GM21825 (cell line): ENCODE data around the gene ZNF471.
A peak's percentile ranks its signal among the peaks of the same experiment; 100 is the strongest.

Experiments
- ATAC-seq: cut with Tn5 transposase; IDR thresholded peaks from one replicate; pipeline ENCODE4 v1.9.1; 2021; ENCODE audit warnings: mild to moderate bottlenecking, moderate library complexity; ENCODE audit not compliant: unreplicated experiment

ZNF471 gene

DNA sequence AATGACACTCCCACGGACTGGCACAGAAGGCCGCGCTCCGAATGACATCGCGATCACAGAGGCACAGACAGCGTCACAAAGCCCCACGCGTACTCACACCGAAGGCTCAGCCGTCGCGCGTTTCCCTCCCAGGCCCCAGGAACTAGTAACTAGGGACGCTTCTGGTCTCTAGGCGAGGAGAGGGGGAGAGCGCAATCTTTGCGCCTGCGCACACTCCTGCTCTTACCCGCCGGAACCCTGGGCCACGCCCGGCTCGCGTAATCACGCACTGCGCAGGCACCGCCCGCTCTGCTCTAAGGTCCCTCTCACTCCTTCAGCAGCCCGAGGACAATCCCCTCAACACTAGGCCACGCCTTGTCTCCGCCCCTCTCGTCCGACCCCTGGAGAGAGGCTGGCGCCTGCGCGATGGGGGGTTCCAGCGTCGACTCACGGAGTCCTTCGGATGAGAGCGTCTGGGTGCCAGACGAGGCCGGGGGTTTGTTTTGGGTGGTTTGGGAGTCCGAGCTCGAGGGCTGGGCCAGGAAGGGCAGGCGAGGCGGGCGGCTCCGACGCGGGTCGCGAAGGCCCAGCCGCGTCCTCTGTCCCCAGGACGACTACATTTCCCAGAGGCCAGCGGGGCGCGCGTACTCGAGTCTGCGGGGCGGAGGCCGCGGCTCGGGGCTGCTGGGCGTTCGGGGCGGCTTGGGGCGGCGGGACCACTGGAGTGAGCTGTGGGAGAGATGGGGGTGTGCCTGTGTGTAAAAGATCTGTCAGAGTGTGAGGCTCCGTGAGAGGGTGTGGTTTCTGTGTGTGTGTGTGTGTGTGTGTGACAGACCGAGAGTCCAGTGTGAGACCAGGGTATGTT is at the start of gene ZNF471:
ZNF471 (plus strand) TSS at position 410 of the 844 bp plus-strand sequence. CDS start 3,717 bp downstream, outside the sequence.
- no peak for ATAC-seq

DNA sequence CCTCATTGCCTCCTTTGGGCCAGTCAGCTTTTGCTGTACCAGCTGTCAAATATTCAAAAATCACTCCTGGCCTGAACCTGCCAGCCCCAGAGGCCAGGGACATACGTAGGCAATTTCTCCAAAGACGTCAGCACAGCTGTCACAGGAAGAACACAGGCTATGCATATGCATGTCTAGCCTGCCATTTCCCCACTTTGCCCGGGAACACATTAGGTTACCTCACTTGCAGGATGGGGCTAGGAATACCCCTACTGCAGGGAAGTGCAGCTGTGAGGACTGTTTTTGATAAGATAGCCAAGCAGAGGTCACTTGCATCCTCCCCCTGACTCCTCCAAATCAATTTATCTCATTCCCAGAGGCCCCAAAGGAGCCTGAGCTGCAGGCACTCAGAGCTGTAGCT is 33.3 kb upstream of the ZNF471 start:
- ATAC-seq, result no peak

DNA sequence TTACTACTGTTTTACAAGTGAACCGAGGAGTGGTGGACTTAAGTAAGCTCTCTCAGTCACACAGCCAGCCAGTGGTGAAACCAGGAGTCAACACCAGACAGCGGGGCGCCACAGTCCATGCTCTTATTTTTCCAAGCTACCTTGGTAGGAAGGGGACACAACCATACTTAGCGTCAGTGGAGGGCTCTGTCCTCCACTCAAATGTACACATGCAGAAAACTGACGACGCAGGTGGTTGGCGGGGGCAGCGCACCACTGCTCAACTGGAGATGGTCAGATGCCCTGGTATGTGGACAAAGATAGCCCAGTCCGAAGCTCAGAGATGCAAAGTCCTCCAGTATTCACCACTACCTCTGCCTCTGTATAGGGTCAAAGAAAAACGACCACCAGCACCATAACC is 31.6 kb upstream of the ZNF471 start:
- ATAC-seq, result no peak

DNA sequence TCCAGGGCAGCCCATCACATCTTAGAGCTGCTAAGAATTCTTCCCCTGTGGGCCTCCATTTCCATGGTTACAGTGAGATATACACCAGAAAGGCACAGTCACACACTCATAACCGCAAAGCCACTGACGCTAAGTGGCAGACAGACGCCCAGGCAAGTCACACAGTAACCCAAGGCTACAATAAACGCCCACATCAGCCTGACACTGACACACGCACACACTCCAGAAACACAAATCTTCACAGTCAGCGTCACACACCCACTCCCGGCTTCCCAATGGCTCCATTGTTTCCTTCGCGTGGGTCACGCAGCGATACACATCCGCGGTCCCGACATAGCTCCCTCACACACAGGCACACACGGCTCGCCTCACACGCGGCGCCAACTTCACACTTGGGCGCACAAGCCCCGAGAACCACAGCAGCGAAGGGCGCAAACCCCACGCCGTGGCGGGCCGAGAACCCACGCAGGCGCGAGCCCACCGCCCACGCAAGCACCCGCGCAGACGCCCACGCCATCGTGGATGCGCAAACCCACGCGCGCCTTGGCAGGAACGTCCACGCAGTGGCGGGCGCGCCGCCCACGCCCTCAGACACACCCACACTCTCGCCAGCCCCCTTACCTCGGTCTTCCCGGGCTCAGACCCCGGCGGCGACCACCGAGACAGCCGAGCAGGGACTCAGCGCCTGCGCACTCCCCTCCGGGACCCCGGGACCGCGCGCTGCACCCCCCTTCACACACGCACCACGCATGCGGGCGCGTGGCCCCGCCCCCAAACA is 30.8 kb upstream of the ZNF471 start, which contains the start of gene ZNF667:
ZNF667 (minus strand) TSS at position 695 of the 778 bp plus-strand sequence. CDS start 14,975 bp downstream, outside the sequence.
- no peak for ATAC-seq

DNA sequence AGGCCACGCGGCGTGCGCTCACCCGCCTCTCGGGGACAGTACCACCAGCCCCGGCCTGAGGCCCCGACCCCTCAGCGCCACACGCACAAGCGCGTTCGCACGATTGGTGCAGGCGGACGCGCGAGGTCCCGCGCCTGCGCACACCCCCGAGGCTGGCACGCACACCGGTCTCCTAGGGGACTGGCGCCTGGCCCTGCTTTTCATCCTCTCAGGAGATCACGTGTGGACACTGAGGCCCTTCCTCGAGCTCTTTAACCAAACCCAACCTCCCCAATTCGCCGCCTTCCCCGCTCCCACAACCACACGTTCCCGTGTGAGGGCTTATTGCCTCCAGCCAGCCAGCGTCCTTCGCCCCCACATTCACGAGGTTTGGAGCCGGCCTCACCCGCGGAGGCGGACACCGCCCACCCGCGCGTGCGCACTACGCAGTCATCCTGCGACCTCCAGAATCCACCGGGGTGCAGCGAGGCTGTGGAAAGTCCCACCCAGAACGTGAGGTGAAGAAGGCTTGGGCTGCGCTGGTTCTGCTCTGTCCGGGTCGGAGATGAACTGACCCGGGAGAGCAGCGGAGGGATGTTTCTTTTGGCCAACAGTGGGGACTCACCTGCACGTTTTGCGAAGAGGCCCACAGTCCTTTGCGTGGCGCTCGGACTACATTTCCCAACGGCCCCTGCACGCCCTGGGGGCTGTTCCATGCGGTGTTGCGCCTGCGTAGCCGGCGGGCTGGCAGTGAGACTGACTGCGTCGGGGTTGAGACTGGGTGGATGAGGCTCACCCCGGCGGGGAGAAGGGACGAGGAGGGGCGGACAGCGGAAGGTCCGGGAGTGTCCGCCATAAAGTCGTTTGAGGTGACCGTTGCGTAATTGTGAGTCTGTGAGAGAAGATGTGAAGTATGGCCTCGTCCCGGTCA is 30.0 kb upstream of the ZNF471 start:
- no peak for ATAC-seq

- ATAC-seq, result no peak
Measured at GRCh38 chr19:56491399-56491798, 16.3 kb upstream of the ZNF471 start.

DNA sequence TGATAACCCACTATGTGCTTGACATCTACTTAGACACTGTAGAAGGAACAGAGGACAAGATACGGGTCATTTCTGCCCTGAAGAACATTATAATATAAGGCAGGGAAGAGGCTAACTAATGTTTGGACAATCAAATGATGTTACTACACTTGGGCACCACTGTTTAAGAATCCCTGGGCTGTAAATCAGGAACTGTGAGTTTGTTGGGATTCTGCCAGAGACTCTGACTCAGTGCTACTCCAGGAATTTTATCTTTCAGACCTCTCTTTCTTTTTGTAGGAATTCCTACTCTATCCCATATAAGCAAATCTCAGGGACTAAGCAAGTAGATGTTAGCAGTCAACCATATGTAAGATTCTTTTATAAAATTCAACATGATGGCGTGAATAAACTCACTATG is 3.1 kb upstream of the ZNF471 start:
- ATAC-seq, result no peak

DNA sequence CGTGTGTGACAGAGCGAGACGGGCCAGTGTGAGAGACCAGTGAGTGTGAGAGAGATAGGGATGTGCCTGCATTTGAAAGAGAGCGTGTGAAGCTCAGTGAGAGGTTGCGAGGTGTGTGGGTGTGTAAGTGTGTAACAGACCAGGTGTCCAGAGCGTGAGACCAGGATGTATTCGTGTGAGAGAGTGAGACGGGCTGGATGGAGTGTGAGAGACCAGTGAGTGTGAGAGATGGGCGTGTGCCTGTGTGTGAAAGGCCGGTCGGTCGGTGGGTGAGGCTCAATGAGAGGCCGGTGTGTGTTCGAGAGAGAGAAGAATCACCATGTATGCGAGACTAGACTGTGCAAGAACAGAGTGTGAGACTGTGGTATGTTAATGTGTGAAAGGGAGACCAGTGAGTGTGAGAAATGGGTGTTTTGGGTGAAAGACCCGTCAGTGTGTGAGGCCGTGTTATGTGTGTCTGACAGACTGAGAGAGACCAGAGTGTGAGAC is 679 bp downstream of the ZNF471 start:
- no peak for ATAC-seq

DNA sequence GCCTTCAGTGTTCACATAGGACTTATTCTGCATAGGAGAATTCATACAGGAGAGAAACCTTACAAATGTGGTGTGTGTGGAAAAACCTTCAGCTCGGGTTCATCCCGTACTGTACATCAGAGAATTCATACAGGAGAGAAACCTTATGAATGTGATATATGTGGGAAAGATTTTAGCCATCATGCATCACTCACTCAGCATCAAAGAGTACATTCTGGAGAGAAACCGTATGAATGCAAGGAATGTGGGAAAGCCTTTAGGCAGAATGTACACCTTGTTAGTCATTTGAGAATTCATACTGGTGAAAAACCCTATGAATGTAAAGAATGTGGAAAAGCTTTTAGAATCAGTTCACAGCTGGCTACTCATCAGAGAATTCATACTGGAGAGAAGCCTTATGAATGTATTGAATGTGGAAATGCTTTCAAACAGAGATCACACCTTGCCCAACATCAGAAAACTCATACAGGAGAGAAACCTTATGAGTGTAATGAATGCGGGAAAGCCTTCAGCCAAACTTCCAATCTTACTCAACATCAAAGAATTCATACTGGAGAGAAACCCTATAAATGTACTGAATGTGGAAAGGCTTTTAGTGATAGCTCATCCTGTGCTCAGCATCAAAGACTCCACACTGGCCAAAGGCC is 17.7 kb downstream of the ZNF471 start:
- no peak for ATAC-seq

DNA sequence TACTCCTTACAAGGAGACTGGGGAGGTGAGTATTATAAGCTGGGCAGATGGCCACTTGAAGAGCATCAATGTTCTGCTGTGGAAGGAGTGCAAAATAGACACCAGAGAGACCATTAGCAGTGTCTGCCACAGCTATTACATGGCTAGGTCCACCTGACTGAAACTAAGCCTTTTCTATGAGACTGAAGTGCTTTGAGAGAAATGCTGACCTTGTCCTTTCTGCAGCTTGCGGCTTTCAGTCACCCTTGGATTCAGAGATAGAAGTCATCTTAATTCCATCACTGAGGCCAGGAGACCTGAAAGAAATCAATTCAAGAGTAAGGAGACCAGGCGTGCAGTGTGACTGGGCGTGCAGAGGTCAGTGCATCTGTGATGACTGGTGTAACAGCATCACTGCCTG is 29.8 kb downstream of the ZNF471 start:
- no peak for ATAC-seq

DNA sequence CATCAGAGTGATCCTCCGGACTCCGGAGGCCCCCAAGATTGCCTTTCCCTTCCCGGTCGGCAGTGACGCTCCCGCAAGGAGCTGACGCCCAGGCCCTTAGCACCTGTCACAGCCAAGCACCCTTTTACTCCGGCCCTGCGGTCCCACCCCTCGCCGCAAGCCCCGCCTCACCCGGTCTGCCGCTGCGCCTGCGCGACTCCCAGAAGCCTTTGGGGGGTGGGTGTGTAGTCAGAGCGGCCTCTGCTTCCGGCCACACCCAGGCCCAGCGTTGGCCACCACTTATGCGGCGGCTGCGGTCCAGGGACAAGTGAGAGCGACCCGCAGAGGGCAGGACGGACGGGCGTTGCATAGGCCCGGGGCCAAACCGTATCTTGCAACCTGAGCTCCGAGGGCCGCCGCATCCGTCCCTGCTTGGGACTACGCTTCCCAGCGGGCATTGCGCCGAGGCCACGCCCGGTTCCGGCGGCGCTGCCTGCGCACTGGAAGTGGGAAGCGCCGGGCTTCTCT is 30.7 kb downstream of the ZNF471 start:
- peak; percentile 83 for ATAC-seq

GRCh38 chr19:56538761-56539263 is 31.2 kb downstream of the ZNF471 start, which contains the start of gene ZFP28:
Gene ZFP28, plus strand, starts transcription at chr19:56538948. Its CDS starts 71 bp downstream, at chr19:56539019.
- ATAC-seq, result peak; percentile 47

- ATAC-seq, result no peak
Measured at GRCh38 chr19:56543776-56544175, 36.1 kb downstream of the ZNF471 start.

GRCh38 chr19:56547535-56547934 is 39.9 kb downstream of the ZNF471 start:
- ATAC-seq, result no peak

- ATAC-seq, result no peak
Measured at GRCh38 chr19:56554272-56554869, 46.7 kb downstream of the ZNF471 start.

DNA sequence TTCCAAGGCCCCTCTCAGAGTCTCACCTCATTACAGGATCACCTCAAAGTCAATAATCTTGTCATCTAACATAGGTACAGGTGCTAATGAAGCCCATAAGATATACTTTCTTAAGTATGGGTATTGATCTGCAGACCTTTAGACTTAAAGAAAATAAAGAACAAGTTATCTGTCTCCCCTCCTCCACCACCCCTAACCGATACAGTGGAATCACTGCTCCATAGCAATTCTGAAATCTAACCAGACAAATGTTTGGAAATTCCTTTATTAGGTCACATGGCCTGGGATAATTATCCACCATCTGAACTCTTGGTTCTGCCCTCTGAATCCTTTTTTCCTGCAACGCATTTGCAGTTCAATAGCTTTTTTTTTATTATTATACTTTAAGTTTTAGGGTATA is 55.1 kb downstream of the ZNF471 start:
- ATAC-seq, result no peak

DNA sequence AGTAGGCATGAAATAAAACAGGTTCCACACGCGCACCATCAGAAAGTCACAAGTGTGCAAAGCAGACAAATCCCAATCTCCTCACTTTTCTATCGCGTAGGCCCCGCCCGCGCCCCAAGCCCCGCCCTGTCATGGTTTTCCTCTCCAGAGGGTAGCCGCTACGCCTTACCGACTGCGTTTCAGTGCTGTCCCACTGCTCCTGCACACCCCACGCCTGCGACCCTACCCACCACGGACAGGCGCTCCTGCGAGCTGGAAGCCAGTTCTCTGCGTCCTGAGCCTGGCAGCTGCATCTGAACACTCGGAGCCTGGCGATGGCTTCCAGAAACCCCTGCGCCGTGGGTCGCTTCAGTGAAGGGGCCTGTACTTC is 59.2 kb downstream of the ZNF471 start:
- ATAC-seq, result peak; percentile 31

DNA sequence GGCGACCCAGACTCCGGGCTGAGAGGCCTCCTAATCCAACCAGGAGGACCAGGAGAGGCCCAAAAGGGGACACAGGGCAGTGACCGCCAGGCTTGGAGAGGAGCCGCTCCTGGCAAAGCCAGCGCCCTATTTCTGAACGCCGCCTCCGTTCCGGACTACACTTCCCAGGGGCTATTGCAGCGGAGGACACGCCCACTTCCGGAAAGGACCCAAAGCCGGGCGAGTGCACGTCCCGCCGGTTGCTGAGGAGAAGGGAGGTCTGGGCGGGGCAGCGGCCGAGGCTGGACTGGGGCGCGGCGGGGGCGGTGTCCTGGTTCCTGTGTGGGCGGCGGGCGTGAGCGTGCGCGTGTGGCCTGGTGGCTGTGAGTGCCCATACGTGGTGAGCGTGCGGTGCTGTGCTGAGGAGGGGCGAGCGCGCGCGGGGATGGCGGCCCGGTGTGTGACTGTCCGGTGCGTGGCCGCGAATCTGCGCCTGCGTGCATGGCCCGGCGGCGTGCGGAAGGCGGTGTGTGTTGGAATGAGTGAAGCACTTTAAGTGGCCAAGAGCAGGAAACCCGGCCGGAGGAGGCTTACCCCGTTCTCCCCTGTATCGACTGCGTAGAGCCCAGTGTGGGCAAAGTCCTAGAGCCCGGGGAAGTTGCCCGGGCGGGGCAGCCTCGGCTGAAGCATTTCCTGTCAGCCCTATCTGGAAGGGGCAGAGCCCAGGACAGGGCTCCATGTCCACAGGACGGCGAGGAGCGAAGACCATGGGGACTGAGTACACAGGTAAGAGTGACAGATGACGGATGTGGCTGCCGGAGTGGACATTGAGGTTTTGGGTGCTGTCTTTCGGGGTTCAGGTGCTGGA is 59.8 kb downstream of the ZNF471 start, which contains the start of gene ZNF470:
ZNF470 (plus strand) TSS at position 195 of the 847 bp plus-strand sequence. CDS start 2,844 bp downstream, outside the sequence.
- peak; percentile 95 for ATAC-seq
